Measurements from ENCODE around the gene PNPO.
"Not testable (repeated sequence)": the region's sequence is repeated elsewhere in the genome, so short reads cannot be mapped to it uniquely, and the experiment has no call there.

Gene PNPO

GRCh38 chr17:47917581-47917980, 23.8 kb upstream of the PNPO start:
- no peak for DNase-seq (ENCODE audit: low read depth in 1 of 2, low spot score in 1 of 2)

GRCh38 chr17:47918006-47918405, 23.4 kb upstream of the PNPO start:
- no peak for DNase-seq (ENCODE audit: low read depth in 1 of 2, low spot score in 1 of 2)

- DNase-seq (ENCODE audit: low read depth in 1 of 2, low spot score in 1 of 2): no peak
Observed at GRCh38 chr17:47918991-47919390, 22.4 kb upstream of the PNPO start.

DNA sequence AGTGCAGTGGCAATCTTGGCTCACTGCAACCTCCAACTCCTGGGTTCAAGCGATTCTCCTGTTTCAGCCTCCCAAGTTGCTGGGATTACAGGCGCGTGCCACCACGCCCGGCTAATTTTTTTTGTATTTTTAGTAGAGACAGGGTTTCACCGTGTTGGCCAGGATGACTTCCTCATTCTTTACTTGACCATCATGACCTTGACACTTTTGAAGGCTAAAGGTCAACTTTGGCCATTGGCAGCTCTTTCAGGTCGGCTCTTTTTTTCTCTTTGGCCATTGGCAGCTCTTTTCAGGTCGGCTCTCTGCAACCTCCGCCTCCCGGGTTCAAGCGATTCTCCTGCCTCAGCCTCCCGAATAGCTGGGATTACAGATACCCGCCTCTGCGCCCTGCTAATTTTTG, 21.5 kb upstream of the PNPO start:
- not testable (repeated sequence) for DNase-seq (ENCODE audit: low read depth in 1 of 2, low spot score in 1 of 2)

- DNase-seq (ENCODE audit: low read depth in 1 of 2, low spot score in 1 of 2): no peak
Observed at GRCh38 chr17:47924785-47925677, 16.3 kb upstream of the PNPO start.

GRCh38 chr17:47925678-47925988, 15.7 kb upstream of the PNPO start:
- DNase-seq (ENCODE audit: low read depth in 1 of 2, low spot score in 1 of 2): no peak

GRCh38 chr17:47927821-47928400, 13.5 kb upstream of the PNPO start:
- no peak for DNase-seq (ENCODE audit: low read depth in 1 of 2, low spot score in 1 of 2)

GRCh38 chr17:47928415-47928814, 13.0 kb upstream of the PNPO start:
- DNase-seq (ENCODE audit: low read depth in 1 of 2, low spot score in 1 of 2): no peak

GRCh38 chr17:47929218-47930000, 12.0 kb upstream of the PNPO start:
- no peak for DNase-seq (ENCODE audit: low read depth in 1 of 2, low spot score in 1 of 2)

DNA sequence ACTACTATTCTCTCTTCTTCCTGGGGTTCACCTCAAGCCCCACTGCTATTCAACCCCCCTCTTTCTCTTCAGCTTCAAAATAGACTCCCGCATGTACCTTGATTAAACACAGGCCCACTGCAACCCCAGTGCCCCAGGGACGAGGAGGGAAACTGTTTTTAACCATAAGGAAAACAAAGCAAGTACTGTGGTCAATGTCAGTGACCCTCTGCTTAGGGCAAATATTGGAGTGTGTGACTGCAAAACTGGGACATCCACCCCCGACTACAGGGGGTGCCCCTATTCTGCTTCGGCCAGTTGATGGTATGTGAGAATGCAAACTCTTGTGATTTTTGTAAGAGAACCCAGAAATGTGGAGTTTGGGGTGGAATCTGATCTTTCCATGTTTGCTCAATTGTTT, 9.5 kb upstream of the PNPO start:
- no peak for DNase-seq (ENCODE audit: low read depth in 1 of 2, low spot score in 1 of 2)

DNA sequence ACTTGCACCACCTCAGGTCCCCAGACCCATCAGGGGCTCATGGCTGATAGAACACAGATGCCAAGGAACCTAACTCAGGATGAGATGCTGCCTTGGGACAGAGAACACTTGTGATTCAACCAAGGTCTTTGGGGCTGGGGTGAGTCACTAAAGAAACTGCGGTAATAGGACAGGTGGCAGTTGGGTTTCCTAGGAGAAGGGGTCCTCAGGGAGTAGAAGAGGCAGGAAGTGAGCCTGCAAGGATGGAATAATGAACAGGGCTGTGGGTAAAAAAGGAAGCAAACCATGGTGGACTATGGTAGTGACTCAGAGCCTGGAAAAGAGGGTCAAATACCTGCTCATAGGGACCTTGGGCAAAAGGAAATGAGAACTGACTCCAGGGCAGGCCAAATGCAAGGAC, 6.5 kb upstream of the PNPO start:
- DNase-seq (ENCODE audit: low read depth in 1 of 2, low spot score in 1 of 2): no peak

DNA sequence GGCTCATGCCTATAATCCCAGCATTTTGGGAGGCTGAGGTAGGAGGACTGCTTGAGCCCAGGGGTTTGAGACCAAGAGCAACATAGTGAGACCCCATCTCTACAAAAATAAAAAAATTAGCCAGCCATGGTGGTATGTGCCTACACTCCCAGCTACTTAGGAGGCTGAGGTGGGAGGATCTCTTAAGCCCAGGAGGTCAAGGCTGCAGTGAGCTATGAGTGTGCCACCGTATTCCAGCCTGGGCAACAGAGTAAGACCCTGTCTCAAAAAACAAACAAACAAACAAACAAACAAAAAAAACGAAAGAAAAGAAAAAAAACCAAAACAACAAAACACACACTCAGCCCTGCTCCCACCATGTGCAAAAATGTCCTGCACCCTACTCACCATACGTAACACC, 5.9 kb upstream of the PNPO start:
- DNase-seq (ENCODE audit: low read depth in 1 of 2, low spot score in 1 of 2): not testable (repeated sequence)

GRCh38 chr17:47935961-47936360, 5.4 kb upstream of the PNPO start:
- DNase-seq (ENCODE audit: low read depth in 1 of 2, low spot score in 1 of 2): no peak

- no peak for DNase-seq (ENCODE audit: low read depth in 1 of 2, low spot score in 1 of 2)
Observed at GRCh38 chr17:47937941-47938340, 3.4 kb upstream of the PNPO start.

- no peak for DNase-seq (ENCODE audit: low read depth in 1 of 2, low spot score in 1 of 2)
Observed at GRCh38 chr17:47942096-47942510, 732 bp downstream of the PNPO start.

GRCh38 chr17:47942568-47942967, 1.2 kb downstream of the PNPO start:
- DNase-seq (ENCODE audit: low read depth in 1 of 2, low spot score in 1 of 2): no peak

- no peak for DNase-seq (ENCODE audit: low read depth in 1 of 2, low spot score in 1 of 2)
Observed at GRCh38 chr17:47945080-47945479, 3.7 kb downstream of the PNPO start.

GRCh38 chr17:47945529-47946508, 4.4 kb downstream of the PNPO start:
- DNase-seq (ENCODE audit: low read depth in 1 of 2, low spot score in 1 of 2): no peak

GRCh38 chr17:47946516-47946915, 5.1 kb downstream of the PNPO start:
- no peak for DNase-seq (ENCODE audit: low read depth in 1 of 2, low spot score in 1 of 2)

- DNase-seq (ENCODE audit: low read depth in 1 of 2, low spot score in 1 of 2): peak; percentile 53 to 70
Observed at GRCh38 chr17:47946929-47947397, 5.6 kb downstream of the PNPO start.

GRCh38 chr17:47948706-47949196, 7.4 kb downstream of the PNPO start:
- DNase-seq (ENCODE audit: low read depth in 1 of 2, low spot score in 1 of 2): no peak
